Measurements from ENCODE around the gene DNAJC10. TPM values are rescaled to one million over a fixed set of nuclear protein-coding genes. Genes with fewer than 3 reads are reported as not detected.

Gene DNAJC10
- polyA plus RNA-seq, 1 experiment = 22.6 TPM

GRCh38 chr2:182836451-182836850 lies 120.4 kb downstream of the DNAJC10 start:
- no peaks in the 10 kb centered on the region for H3K36me3 ChIP-seq (ENCODE audit: control insufficient read depth, insufficient read depth, low read length)
- TF ChIP-seq CTCF (IDR thresholded peaks at IDR 0.05; ENCODE audit: insufficient read depth, low read depth, low read length) = no peak
- POLR2A ChIA-PET = no interaction called here
- no peak for DNase-seq (ENCODE audit: low read depth)
- H3K27me3 ChIP-seq (ENCODE audit: control insufficient read depth, insufficient read depth, low read length) = peaks cover 2% of the 10 kb centered on the region
- CTCF ChIA-PET = no interaction called here
- no peak overlapping the region for H3K4me3 ChIP-seq (ENCODE audit: low read depth, low read length)

Small RNA genes lying within 50 kb of the gene (small RNA-seq; reads per million reads assigned to genes)
- not detected for gene RF00019 (ENCODE audit: insufficient read length, low read depth, low replicate concordance)

Other genes starting within 250 kb of the DNAJC10 start
- gene FRZB, start 150.4 kb downstream of the DNAJC10 start, polyA plus RNA-seq (2011; rRNA removed) = 0.23 and 0.28 TPM in 2 replicates